Fibroblast of skin of right biceps (primary cell): ENCODE data around the gene PRAC2.
A peak's percentile ranks its signal among the peaks of the same experiment; 100 is the strongest.
"Not testable (repeated sequence)": the region's sequence is repeated elsewhere in the genome, so short reads cannot be mapped to it uniquely, and the experiment has no call there.

Experiments
- DNase-seq: peaks from one replicate; pipeline ENCODE4 v3.0.0-alpha.2; 2013

The PRAC2 gene

GRCh38 chr17:48722915-48723422 lies at the start of gene PRAC2:
Gene PRAC2, plus strand, starts transcription at chr17:48723185. Its CDS starts 1,226 bp downstream, at chr17:48724411.
- no peak for DNase-seq

DNA sequence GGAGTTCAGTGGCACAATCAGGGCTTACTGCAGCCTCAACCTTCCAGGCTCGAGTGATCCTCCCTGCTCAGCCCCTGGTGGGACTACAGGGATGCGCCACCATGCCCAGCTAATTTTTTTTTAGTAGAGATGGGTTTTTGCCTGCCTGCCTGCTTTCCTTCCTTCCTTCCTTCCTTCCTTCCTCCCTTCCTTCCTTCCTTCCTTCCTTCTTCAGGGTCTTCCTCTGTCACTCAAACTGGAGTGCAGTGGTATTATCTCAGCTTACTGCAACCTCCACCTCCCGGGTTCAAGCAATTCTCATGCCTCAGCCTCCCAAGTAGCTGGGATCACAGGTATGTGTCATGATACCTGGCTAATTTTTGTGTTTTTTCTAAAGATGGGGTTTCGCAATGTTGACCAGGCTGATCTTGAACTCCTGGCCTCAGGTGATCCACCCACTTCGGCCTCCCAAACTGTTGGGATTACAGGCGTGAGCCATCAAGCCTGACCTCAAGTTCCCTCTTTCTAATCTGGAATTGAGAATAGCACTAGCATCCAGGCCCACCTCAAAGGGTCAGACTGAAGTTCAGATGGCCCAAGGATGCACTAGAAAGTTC lies 45.9 kb upstream of the PRAC2 start:
- no peak for DNase-seq

- DNase-seq = peak; percentile 46
These were observed 44.6 kb upstream of the PRAC2 start for GRCh38 chr17:48678141-48678971.

DNA sequence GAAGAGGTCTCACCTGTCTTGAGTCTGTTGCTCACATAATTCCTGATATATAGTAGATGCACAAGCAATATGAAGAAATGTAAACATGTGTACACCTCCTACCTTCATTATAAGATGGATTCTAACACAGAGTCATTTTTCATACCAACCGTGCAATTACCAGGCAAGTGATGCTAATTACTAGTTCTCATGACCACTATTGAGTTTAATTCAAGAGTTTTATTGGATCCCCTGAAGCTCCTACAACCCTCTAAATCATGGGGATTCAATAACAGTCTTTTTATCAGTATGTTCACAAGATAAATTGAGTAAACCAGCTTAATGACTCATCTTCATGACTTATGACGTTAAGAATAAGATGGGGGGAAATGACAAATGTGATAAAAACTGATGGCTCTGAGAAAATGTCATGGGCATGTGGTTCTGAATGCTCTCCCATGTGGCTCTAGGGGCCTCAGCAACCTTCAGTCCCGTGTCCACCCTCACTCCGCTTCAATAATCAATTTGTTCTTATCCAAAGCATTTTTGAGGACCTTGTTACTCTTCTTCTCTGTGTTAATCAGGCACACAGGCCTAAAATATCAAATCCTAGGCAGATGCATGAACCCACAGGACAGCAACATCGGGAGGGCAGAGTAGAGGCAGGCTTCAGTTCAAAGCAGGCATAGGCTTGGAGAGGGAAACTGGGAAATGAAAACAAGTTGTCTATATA lies 43.4 kb upstream of the PRAC2 start:
- no peak for DNase-seq

- DNase-seq = no peak
These were observed 41.4 kb upstream of the PRAC2 start for GRCh38 chr17:48681609-48682008.

DNA sequence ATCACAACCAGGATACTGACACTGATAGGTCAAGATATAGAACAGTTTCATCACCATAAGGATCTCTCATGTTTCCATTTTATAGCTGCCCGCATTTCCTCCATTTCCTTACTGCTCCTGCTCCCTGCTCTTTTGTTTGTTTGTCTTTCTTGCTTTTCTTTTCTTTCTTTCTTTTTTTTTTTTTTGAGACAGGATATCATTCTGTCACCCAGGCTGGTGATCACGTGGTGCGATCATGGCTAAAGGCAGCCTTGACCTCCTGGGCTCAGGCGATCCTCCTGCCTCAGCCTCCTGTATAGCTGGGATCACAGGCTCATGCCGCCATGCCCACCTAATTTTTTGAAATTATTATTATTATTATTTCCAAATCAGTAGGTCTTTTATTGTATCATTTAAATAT lies 32.3 kb upstream of the PRAC2 start:
- DNase-seq = no peak

- DNase-seq = no peak
These were observed 30.9 kb upstream of the PRAC2 start for GRCh38 chr17:48692049-48692448.

GRCh38 chr17:48693178-48693577 lies 29.8 kb upstream of the PRAC2 start:
- DNase-seq = no peak

GRCh38 chr17:48701864-48702532 lies 21.0 kb upstream of the PRAC2 start:
- no peak for DNase-seq

GRCh38 chr17:48704361-48705248 lies 18.4 kb upstream of the PRAC2 start:
- DNase-seq = no peak

DNA sequence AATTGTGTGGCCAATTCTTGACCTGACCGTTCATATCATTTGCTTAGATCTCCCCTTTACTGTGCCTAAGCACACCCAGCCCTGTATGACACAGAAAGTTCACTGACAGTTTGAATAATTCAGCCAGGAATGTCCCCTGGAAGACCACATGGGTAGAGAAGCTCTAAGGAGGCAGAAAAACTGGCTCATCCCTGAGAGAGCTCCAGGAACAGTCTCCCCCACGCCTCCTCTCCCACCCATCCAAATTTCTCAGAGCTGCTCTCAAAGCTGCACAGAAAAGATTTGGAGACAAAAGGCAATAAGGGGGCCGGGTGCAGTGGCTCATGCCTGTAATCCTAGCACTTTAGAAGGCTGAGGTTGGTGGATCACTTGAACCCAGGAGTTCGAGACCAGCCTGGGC lies 11.9 kb upstream of the PRAC2 start:
- DNase-seq = no peak

DNA sequence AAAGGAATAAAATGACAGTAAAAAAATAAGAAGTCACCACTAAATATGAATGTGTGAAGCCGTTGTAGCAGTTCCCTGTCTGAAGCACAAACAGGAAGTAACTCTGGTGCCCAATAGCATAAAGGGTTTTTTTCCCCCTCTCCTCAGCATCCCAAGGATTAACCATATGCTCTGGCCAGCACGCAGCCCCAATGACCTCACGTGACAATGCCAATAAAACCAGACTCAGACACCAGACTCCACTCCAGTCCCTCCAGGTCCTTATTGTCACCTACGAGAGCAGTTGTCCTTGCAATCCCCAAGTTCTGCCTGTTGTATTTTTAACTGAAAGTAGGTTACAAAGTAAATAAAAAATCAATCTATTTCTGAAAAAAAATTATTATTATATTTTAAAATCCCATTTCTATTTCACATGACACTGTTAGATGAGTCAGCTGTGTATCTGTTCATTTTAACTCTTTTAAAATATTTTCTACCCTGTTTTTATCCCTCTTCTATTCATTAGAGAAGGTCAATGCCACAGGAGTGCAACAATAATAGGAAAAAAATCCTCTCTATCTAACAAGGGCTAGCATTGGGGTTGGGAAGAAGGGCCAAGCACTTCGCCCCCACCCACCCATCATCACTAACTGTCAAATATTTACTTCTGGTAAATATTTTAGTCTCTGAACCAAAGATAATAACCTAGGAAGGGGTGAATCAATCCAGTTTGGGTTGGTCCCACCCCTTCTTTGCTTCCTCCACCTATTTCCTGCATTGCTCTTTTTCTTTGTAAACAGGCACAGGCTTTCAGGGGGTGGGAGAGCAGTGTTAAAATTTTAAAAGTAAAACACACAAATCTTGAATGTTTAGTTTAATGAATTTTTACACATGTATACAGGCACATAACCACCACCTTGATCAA lies 7.2 kb upstream of the PRAC2 start:
- no peak for DNase-seq

DNA sequence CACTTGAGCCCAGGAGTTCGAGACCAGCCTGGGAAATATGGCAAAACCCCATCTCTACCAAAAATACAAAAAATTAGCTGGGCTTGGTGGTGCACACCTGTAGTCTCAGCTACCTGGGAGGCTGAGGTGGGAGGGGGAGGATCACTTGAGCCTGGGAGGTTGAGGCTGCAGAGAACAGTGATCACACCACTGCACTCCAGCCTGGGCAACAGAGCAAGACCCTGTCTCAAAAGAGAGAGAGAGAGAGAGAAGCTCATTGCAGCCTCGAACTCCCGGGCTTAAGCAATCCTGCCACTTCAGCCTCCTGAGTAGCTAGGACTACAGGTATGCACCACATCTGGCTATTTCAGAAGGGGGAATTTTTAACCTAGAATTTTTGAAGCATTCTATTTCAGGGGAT lies 6.4 kb upstream of the PRAC2 start:
- DNase-seq = not testable (repeated sequence)

DNA sequence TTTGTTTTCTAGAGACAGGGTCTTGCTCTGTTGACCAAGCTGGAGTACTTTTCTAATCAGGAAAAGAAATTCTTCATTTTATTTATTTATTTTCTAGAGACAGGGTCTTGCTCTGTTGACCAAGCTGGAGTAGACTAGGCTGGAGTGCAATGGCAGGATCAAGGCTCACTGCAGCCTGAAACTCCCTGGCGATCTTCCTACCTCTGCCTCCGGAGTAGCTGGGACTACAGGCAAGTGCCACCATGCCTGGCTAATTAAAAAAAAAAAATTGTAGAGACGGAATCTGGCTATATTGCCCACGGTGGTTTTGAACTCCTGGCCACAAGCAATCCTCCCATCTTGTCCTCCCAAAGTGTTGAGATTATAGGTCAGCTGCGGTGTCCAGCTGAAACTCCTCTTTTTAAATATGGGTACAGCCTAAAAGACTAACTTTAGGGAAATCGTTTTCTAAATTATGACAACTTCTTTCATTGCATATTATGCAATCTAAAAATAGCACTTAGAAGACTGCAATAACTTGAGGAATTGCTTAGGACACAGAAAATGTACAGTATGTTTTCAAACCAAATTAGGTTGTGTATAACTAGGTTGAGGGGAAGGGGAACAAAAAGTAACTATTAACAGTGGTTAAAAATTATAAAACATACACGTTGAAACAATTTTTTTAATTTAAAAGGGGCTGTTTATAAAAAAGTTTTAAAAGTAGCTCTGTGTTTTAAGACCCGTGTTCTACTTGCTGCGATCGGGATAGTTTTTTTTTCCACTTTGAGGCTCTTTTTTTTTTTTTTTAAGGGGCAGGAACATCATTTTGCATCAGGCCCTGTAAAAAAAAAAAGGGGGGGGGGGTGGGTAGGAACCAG lies 5.4 kb upstream of the PRAC2 start:
- no peak for DNase-seq

DNA sequence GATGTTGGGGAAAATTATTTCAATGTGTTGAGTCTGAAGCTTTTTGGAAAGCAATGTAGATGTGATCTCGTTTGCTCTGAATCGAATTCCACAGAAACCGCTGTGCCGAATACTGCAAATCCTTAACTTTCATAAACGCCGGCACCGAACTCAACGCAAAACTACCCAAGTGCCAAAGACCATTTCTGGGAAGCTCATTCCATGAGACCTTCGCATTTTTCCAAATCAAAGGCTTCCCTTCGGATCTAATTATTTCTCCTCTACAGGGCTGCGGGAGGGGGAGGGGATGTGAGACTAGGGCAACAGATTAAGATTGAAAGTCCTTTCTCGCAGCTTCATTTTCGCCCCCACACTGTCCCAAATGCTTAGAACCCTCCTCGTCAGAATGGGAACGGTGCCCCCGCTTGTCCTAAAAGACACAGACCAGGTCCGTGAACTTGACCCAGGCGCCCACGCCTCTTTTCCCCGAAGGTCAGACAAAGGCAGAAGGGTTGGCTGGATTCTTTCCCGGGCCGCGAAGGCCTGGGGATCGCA lies 4.7 kb upstream of the PRAC2 start:
- no peak for DNase-seq

GRCh38 chr17:48718761-48719641 lies 4.0 kb upstream of the PRAC2 start:
- peak; percentile 10 for DNase-seq

DNA sequence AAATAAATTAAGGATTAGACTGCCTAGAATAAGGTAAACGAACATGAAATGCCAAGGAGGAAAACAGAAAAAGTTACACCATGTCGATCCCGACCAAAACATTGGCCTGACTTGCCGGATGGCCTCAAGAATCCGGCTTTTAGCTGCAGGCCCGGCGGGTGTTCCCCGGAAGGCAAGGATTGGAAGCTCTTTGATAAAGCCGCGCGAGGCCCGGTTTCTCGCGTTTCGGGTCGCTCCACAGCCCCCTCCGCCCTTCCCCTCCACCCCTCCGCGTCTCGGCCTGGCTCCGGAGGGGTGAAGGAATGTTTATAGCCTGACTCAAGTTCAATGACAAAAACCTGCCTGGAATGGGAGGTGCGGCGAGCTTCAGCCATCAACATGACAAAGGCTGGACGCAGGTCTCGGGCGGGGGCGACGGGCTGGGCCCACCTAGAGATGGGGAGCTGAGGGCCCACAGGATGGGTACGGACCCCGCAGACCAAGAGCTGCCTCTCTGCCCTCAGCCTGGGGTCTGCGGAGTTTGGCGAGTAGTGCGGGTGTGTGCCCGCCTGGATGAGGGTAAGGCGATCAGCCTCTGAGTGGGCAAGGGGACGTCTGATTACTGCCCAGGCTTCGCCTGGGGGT lies 3.2 kb upstream of the PRAC2 start:
- no peak for DNase-seq
